Activated gamma-delta T cell treated with Interleukin-2 at 50 U/mL for 16 hours (primary cell): ENCODE results near the gene LRRC75B.
A peak's percentile ranks its signal among the peaks of the same experiment; 100 is the strongest.

Source experiments
- DNase-seq: peaks from one replicate; pipeline ENCODE4 v3.0.0-alpha.2; 2020

Gene LRRC75B

GRCh38 chr22:24584871-24585411, 7.9 kb downstream of the LRRC75B start:
- no peak for DNase-seq

GRCh38 chr22:24584166-24584790, 8.6 kb downstream of the LRRC75B start:
- DNase-seq = no peak

GRCh38 chr22:24583221-24584165, 9.4 kb downstream of the LRRC75B start:
- no peak for DNase-seq

GRCh38 chr22:24582056-24582814, 10.6 kb downstream of the LRRC75B start:
- no peak for DNase-seq

GRCh38 chr22:24580276-24580675, 12.6 kb downstream of the LRRC75B start:
- no peak for DNase-seq

GRCh38 chr22:24579258-24579601, 13.6 kb downstream of the LRRC75B start:
- no peak for DNase-seq

GRCh38 chr22:24578355-24579257, 14.3 kb downstream of the LRRC75B start:
- DNase-seq = no peak

GRCh38 chr22:24576778-24577177, 16.1 kb downstream of the LRRC75B start:
- no peak for DNase-seq

GRCh38 chr22:24571266-24571665, 21.6 kb downstream of the LRRC75B start:
- DNase-seq = no peak

- DNase-seq = no peak
These were observed 25.2 kb downstream of the LRRC75B start for GRCh38 chr22:24567668-24568067.

- DNase-seq = no peak
These were observed 25.9 kb downstream of the LRRC75B start for GRCh38 chr22:24566899-24567511.

GRCh38 chr22:24565077-24565476, 27.8 kb downstream of the LRRC75B start:
- DNase-seq = no peak

GRCh38 chr22:24564376-24565058, 28.4 kb downstream of the LRRC75B start:
- DNase-seq = no peak

- DNase-seq = no peak
These were observed 29.6 kb downstream of the LRRC75B start for GRCh38 chr22:24563246-24563645.

GRCh38 chr22:24559471-24559870, 33.4 kb downstream of the LRRC75B start:
- no peak for DNase-seq

GRCh38 chr22:24555165-24556039, 37.5 kb downstream of the LRRC75B start, which contains the start of gene SNRPD3:
Gene SNRPD3, plus strand, starts transcription at chr22:24555999. Its CDS starts 1,676 bp downstream, at chr22:24557675.
- peak; percentile 100 for DNase-seq

GRCh38 chr22:24554313-24555164, 38.3 kb downstream of the LRRC75B start, which contains the start of gene GUCD1:
Gene GUCD1, minus strand, starts transcription at chr22:24555138. Its CDS starts 147 bp downstream, at chr22:24554991.
- DNase-seq = peak; percentile 9

- no peak for DNase-seq
These were observed 39.1 kb downstream of the LRRC75B start for GRCh38 chr22:24553597-24554312.
